H9 (cell line): ENCODE measurements around the gene SHISA9. TPM values are rescaled to one million over a fixed set of nuclear protein-coding genes. Genes with fewer than 3 reads are reported as not detected.

Experiments used
- DNase-seq: peaks from one replicate; pipeline ENCODE4 v3.0.0-alpha.2; 2017
- H2AFZ ChIP-seq: one replicate; pipeline ENCODE4 v1.6.1; 2013; ENCODE audit warnings: mild to moderate bottlenecking, low read length, control low read depth, moderate library complexity
- H2AK5ac ChIP-seq: 2 replicates; pipeline ENCODE4 v1.6.1; 2013; ENCODE audit warnings: low read length, control low read depth, mixed read lengths; ENCODE audit not compliant: insufficient read length
- H2BK120ac ChIP-seq: one replicate; pipeline ENCODE4 v1.6.1; 2013; ENCODE audit warnings: low read depth, mild to moderate bottlenecking, low read length, control low read depth, inconsistent platforms; ENCODE audit not compliant: poor library complexity, severe bottlenecking
- H2BK12ac ChIP-seq: 2 replicates; pipeline ENCODE4 v1.6.1; 2013; ENCODE audit warnings: low read length, control low read depth, mixed read lengths, low read depth; ENCODE audit not compliant: insufficient read length
- H2BK15ac ChIP-seq: 2 replicates; pipeline ENCODE4 v1.6.1; 2013; ENCODE audit warnings: low read depth, low read length, control low read depth
- H2BK20ac ChIP-seq: one replicate; pipeline ENCODE4 v1.6.1; 2013; ENCODE audit warnings: low read depth, mild to moderate bottlenecking, low read length, control low read depth, inconsistent platforms; ENCODE audit not compliant: poor library complexity, severe bottlenecking
- H2BK5ac ChIP-seq: 2 replicates; pipeline ENCODE4 v1.6.1; 2013; ENCODE audit warnings: low read length, control low read depth, mixed read lengths; ENCODE audit not compliant: insufficient read length
- H3K14ac ChIP-seq: 2 replicates; pipeline ENCODE4 v1.6.1; 2013; ENCODE audit warnings: low read length, control low read depth; ENCODE audit not compliant: insufficient read depth
- H3K18ac ChIP-seq: 2 replicates; pipeline ENCODE4 v1.6.1; 2013; ENCODE audit warnings: low read depth, mild to moderate bottlenecking, mixed read lengths, low read length, control low read depth; ENCODE audit not compliant: insufficient read length
- H3K23ac ChIP-seq: 2 replicates; pipeline ENCODE4 v1.6.1; 2013; ENCODE audit warnings: low read length, control low read depth, mixed read lengths, low read depth; ENCODE audit not compliant: insufficient read length
- H3K23me2 ChIP-seq: 2 replicates; pipeline ENCODE4 v1.6.1; 2013; ENCODE audit warnings: low read depth, mild to moderate bottlenecking, mixed read lengths, low read length, control low read depth; ENCODE audit not compliant: insufficient read length, poor library complexity, severe bottlenecking
- H3K27ac ChIP-seq: 2 replicates; pipeline ENCODE4 v1.5.1; 2013; ENCODE audit warnings: low read length, control low read depth, mixed read lengths, low read depth; ENCODE audit not compliant: insufficient read length
- H3K27me3 ChIP-seq: 2 replicates; pipeline ENCODE4 v1.6.1; 2013; ENCODE audit warnings: low read length, control low read depth, inconsistent platforms; ENCODE audit not compliant: insufficient read depth
- H3K4ac ChIP-seq: 2 replicates; pipeline ENCODE4 v1.6.1; 2013; ENCODE audit warnings: low read depth, mild to moderate bottlenecking, control low read depth, inconsistent platforms, low read length, moderate library complexity
- H3K4me1 ChIP-seq: 2 replicates; pipeline ENCODE4 v1.6.1; 2013; ENCODE audit warnings: low read length, control low read depth, inconsistent platforms; ENCODE audit not compliant: insufficient read depth
- H3K4me2 ChIP-seq: 2 replicates; pipeline ENCODE4 v1.6.1; 2013; ENCODE audit warnings: low read length, control low read depth, mixed read lengths; ENCODE audit not compliant: insufficient read length, insufficient read depth
- H3K56ac ChIP-seq: 2 replicates; pipeline ENCODE4 v1.6.1; 2013; ENCODE audit warnings: low read depth, mild to moderate bottlenecking, mixed read lengths, low read length, control low read depth; ENCODE audit not compliant: insufficient read length
- H3K79me1 ChIP-seq: 2 replicates; pipeline ENCODE4 v1.6.1; 2013; ENCODE audit warnings: low read depth, mild to moderate bottlenecking, moderate library complexity, low read length, control low read depth, inconsistent platforms; ENCODE audit not compliant: insufficient read depth, poor library complexity, severe bottlenecking
- H3K79me2 ChIP-seq: 2 replicates; pipeline ENCODE4 v1.6.1; 2013; ENCODE audit warnings: low read length, control low read depth, inconsistent platforms; ENCODE audit not compliant: insufficient read depth
- H3K9ac ChIP-seq: 2 replicates; pipeline ENCODE4 v1.6.1; 2013; ENCODE audit warnings: low read length, control low read depth, mixed read lengths; ENCODE audit not compliant: insufficient read length; ENCODE audit errors: extremely low read depth
- H3K9me3 ChIP-seq: one replicate; pipeline ENCODE4 v1.6.1; 2013; ENCODE audit warnings: low read depth, low read length, inconsistent platforms; ENCODE audit not compliant: control insufficient read depth
- H3T11ph ChIP-seq: one replicate; pipeline ENCODE4 v1.6.1; 2013; ENCODE audit warnings: mild to moderate bottlenecking, low read length, control low read depth, inconsistent platforms
- H4K20me1 ChIP-seq: one replicate; pipeline ENCODE4 v1.6.1; 2013; ENCODE audit not compliant: control insufficient read depth, insufficient read length, insufficient read depth
- H4K5ac ChIP-seq: 2 replicates; pipeline ENCODE4 v1.6.1; 2013; ENCODE audit warnings: low read depth, mild to moderate bottlenecking, mixed read lengths, low read length, control low read depth; ENCODE audit not compliant: insufficient read length
- H4K8ac ChIP-seq: replicated peaks from 2 replicates; pipeline ENCODE4 v1.6.1; 2013; ENCODE audit warnings: low read length, control low read depth, mixed read lengths, low read depth; ENCODE audit not compliant: insufficient read length
- H4K91ac ChIP-seq: 2 replicates; pipeline ENCODE4 v1.6.1; 2013; ENCODE audit warnings: low read depth, mild to moderate bottlenecking, moderate library complexity, mixed read lengths, low read length, control low read depth; ENCODE audit not compliant: insufficient read length
- H3K27ac Mint-ChIP-seq, 3 experiments: 2 replicates in 2 of 3; 3 replicates in 1 of 3; pipeline ENCODE4 v1.8.0; 2020 to 2021; ENCODE audit warnings: mixed read lengths in 3 of 3, mild to moderate bottlenecking in 1 of 3, moderate library complexity in 1 of 3
- H3K27me3 Mint-ChIP-seq: 2 replicates; pipeline ENCODE4 v1.8.0; 2021; ENCODE audit warnings: low read depth, mild to moderate bottlenecking, moderate library complexity, mixed read lengths
- H3K36me3 Mint-ChIP-seq, 3 experiments: 2 replicates in 2 of 3; 3 replicates in 1 of 3; pipeline ENCODE4 v1.8.0; 2020 to 2021; ENCODE audit warnings: low read depth in 3 of 3, mixed read lengths in 3 of 3; ENCODE audit not compliant: insufficient read depth in 1 of 3
- H3K4me1 Mint-ChIP-seq, 2 experiments: 2 replicates each; pipeline ENCODE4 v1.8.0; 2020; ENCODE audit warnings: mixed read lengths in 2 of 2
- H3K4me3 Mint-ChIP-seq, 2 experiments: 2 replicates in 1 of 2; 3 replicates in 1 of 2; pipeline ENCODE4 v1.8.0; 2020 to 2021; ENCODE audit warnings: mild to moderate bottlenecking in 2 of 2, mixed read lengths in 2 of 2, moderate library complexity in 1 of 2
- H3K9me3 Mint-ChIP-seq, 2 experiments: 2 replicates in 1 of 2; 3 replicates in 1 of 2; pipeline ENCODE4 v1.8.0; 2020; ENCODE audit warnings: mild to moderate bottlenecking in 2 of 2, mixed read lengths in 2 of 2, moderate library complexity in 1 of 2
- CTCF ChIP-seq: fragments of 200-600 bp; sonication (generic); conservative IDR thresholded peaks from 3 replicates; pipeline ENCODE4 v1.8.0; 2021; ENCODE audit warnings: antibody characterized with exemption, mild to moderate bottlenecking
- WGBS: extraction: QIAGEN DNeasy Blood & Tissue Kit; methylation state at CpG from one replicate; pipeline ENCODE4 v1.1.7; 2013; ENCODE audit warnings: missing lambda C conversion rate, low lambda C conversion rate, mixed read lengths; ENCODE audit not compliant: insufficient read length; ENCODE audit errors: extremely low coverage; 5-methylcytosine and 5-hydroxymethylcytosine counted together
- total RNA-seq: library from RNA; stranded (reverse); gene quantifications from 2 replicates; pipeline ENCODE4 v1.2.1, GENCODE V29; 2021

Gene SHISA9
- total RNA-seq, 1 experiment from 2014 or later = 7.0 TPM

- Histone ChIP-seq H3K23ac (no peak overlapping the region), H2BK12ac (no peak overlapping the region), H3K27me3 (no peaks in the 10 kb centered on the region), H2BK5ac (no peak overlapping the region), H3K4me2 (no peak overlapping the region), H2BK15ac (no peak overlapping the region), H2AK5ac (no peak overlapping the region), H3K79me2 (no peaks in the 10 kb centered on the region), H4K20me1 (no peaks in the 10 kb centered on the region), H3K79me1 (no peaks in the 10 kb centered on the region), H4K5ac (no peak overlapping the region), H3K18ac (no peak overlapping the region), H4K91ac (peak overlapping the region; percentile 80), H3K56ac (no peak overlapping the region), H3K27ac (no peak overlapping the region), H3K23me2 (no peaks in the 10 kb centered on the region), H3K9me3 (no peaks in the 10 kb centered on the region), H3K14ac (no peak overlapping the region), H3K4ac (no peak overlapping the region), H2BK20ac (no peak overlapping the region), H3K9ac (no peak overlapping the region), H2AFZ (no peak overlapping the region), H2BK120ac (no peak overlapping the region), H3K4me1 (peaks cover 9% of the 10 kb centered on the region; the same call in 1 of the 2 replicates), H3T11ph (no peak overlapping the region), H4K8ac (no peak overlapping the region)
- Mint-ChIP-seq H3K4me1 (peaks cover 22 to 26% of the 10 kb centered on the region in 2 experiments), H3K27ac (no peak overlapping the region), H3K9me3 (peaks cover 0 to 1% of the 10 kb centered on the region in 2 experiments; a peak in 4 of 5 replicates), H3K27me3 (no peaks in the 10 kb centered on the region), H3K36me3 (peaks cover 2 to 12% (median 5%) of the 10 kb centered on the region in 3 experiments; a peak in 4 of 7 replicates), H3K4me3 (no peak overlapping the region)
- no peak for DNase-seq
- TF ChIP-seq CTCF = no peak
- WGBS = no CpG with 5 or more reads among the region's 6 CpGs
Measured at GRCh38 chr16:13229039-13229438, 327.6 kb downstream of the SHISA9 start.
